Measurements from ENCODE around the gene PHC2.

- TF ChIP-seq CTCF (IDR thresholded peaks at IDR 0.05; ENCODE audit: insufficient read depth, low read length, poor library complexity, severe bottlenecking) (no peak), EZH2phosphoT487 (conservative IDR thresholded peaks at IDR 0.05; ENCODE audit: low read length) (no peak)
Measured at GRCh38 chr1:33297911-33298622, 132.8 kb downstream of the PHC2 start.
